K562 (cell line): ENCODE data around the gene PRPSAP1. TPM values are rescaled to one million over a fixed set of nuclear protein-coding genes. Genes with fewer than 3 reads are reported as not detected.

Source experiments
- BRD9 ChIP-seq: fragments of 450-650 bp; IDR thresholded peaks from 2 replicates; pipeline ENCODE4 v1.6.1; 2018; ENCODE audit warnings: low read depth; ENCODE audit not compliant: partially characterized antibody
- ELF4 ChIP-seq: fragments of 450-650 bp; formaldehyde crosslinking; IDR thresholded peaks from 2 replicates; pipeline ENCODE4 v1.4.0; 2022; ENCODE audit warnings: missing genetic modification characterization
- FOXJ3 ChIP-seq: sonication (generic); formaldehyde crosslinking; IDR thresholded peaks from 2 replicates; pipeline ENCODE4 v1.4.0; 2020; ENCODE audit warnings: mild to moderate bottlenecking, missing genetic modification reagents
- IFI16 ChIP-seq: fragments of 250-450 bp; sonication (Bioruptor Pico); IDR thresholded peaks from 2 replicates; pipeline ENCODE4 v2.1.2; 2022; ENCODE audit warnings: mild to moderate bottlenecking, inconsistent platforms
- IRF2 ChIP-seq: sonication (generic); formaldehyde crosslinking; IDR thresholded peaks from 2 replicates; pipeline ENCODE4 v1.8.1; 2022; ENCODE audit warnings: mild to moderate bottlenecking, missing genetic modification reagents
- MAFG ChIP-seq: fragments of 450-650 bp; conservative IDR thresholded peaks from 2 replicates; pipeline ENCODE4 v1.6.1; 2016; ENCODE audit warnings: missing genetic modification characterization, missing compliant biosample characterization
- MCM7 ChIP-seq, 2 experiments: fragments of 450-650 bp; IDR thresholded peaks; 2 replicates each; pipeline ENCODE4 v1.6.1; 2016 to 2018
- MEIS2 ChIP-seq: fragments of 450-650 bp; IDR thresholded peaks from 2 replicates; pipeline ENCODE4 v1.6.1; 2014; ENCODE audit warnings: mild to moderate bottlenecking; ENCODE audit not compliant: partially characterized antibody
- MYC ChIP-seq, 2 experiments: fragments of 250-450 bp in 1 of 2; sonication (Bioruptor Pico) in 1 of 2; IDR thresholded peaks; 2 replicates each; pipeline versions ENCODE4 v1.5.1 to v1.6.1; 2012 to 2021; ENCODE audit warnings: low read depth in 2 of 2, borderline replicate concordance in 1 of 2, improper control_type of control experiment in 1 of 2, low read length in 1 of 2, mild to moderate bottlenecking in 1 of 2, moderate library complexity in 1 of 2
- SOX6 ChIP-seq: fragments of 450-650 bp; IDR thresholded peaks from 2 replicates; pipeline ENCODE4 v1.6.1; 2014; ENCODE audit warnings: mild to moderate bottlenecking
- TCF3 ChIP-seq: sonication (generic); formaldehyde crosslinking; IDR thresholded peaks from 2 replicates; pipeline ENCODE4 v1.4.0; 2020; ENCODE audit warnings: mild to moderate bottlenecking, missing genetic modification reagents
- TEAD1 ChIP-seq, 2 experiments: fragments of 450-650 bp in 1 of 2; sonication (generic) in 1 of 2; formaldehyde crosslinking; IDR thresholded peaks; 2 replicates each; pipeline versions ENCODE4 v1.4.0 to v1.8.0; 2020 to 2022; ENCODE audit warnings: mild to moderate bottlenecking in 2 of 2, missing genetic modification reagents in 1 of 2
- U2AF2 ChIP-seq: fragments of 200-400 bp; formaldehyde crosslinking; optimal IDR thresholded peaks from 2 replicates; pipeline ENCODE3; 2017; ENCODE audit warnings: low read depth, mild to moderate bottlenecking, low read length
- ZNF140 ChIP-seq: fragments of 250-450 bp; sonication (Bioruptor Pico); IDR thresholded peaks from 2 replicates; pipeline ENCODE4 v1.8.0; 2021; ENCODE audit warnings: moderate library complexity, mild to moderate bottlenecking, inconsistent platforms
- ZNF280A ChIP-seq: fragments of 450-650 bp; IDR thresholded peaks from 2 replicates; pipeline ENCODE4 v1.6.1; 2018; ENCODE audit warnings: mild to moderate bottlenecking, low read depth; ENCODE audit not compliant: partially characterized antibody
- ZNF324 ChIP-seq: fragments of 250-450 bp; sonication (Bioruptor Pico); IDR thresholded peaks from 2 replicates; pipeline ENCODE4 v1.4.0; 2020; ENCODE audit warnings: mild to moderate bottlenecking
- ZNF668 ChIP-seq: fragments of 250-450 bp; sonication (Bioruptor Pico); IDR thresholded peaks from 2 replicates; pipeline ENCODE4 v1.8.0; 2022; ENCODE audit warnings: mild to moderate bottlenecking, inconsistent platforms
- polyA plus RNA-seq, 8 experiments: library from polyadenylated mRNA; depleted of rRNA in 4 of 8; stranded (reverse) in 5 of 8; unstranded in 3 of 8; fragments of >200 nt; fragmentation: Nextera tagmentation in 2 of 8; fragmentation: Illumina TruSeq in 1 of 8; extraction: Ambion mirVana in 2 of 8; extraction: Trizol in 1 of 8; gene quantifications; 2 replicates each; pipeline versions ENCODE4 v1.2.1 to v1.2.3, GENCODE V29; 2011 to 2014; ENCODE audit warnings: inconsistent platforms in 1 of 8, missing spikeins in 1 of 8
- total RNA-seq, 7 experiments: library from RNA; depleted of rRNA in 6 of 7; stranded (reverse); fragments of >200 nt in 6 of 7; fragmentation: Illumina TruSeq in 2 of 7; extraction: Trizol in 2 of 7; gene quantifications; 2 replicates each; pipeline versions ENCODE4 v1.2.1 to v1.2.3, GENCODE V29; 2011 to 2021; ENCODE audit warnings: low replicate concordance in 1 of 7
- TF ChIP-seq, protein P1 (sequence below): fragments of 200-800 bp; sonication (Bioruptor generic); IDR thresholded peaks from 2 replicates; pipeline ENCODE4 v1.6.1; 2017; ENCODE audit warnings: missing genetic modification characterization, missing compliant biosample characterization
- TF ChIP-seq, protein P2 (sequence below): fragments of 250-450 bp; sonication (Bioruptor Pico); IDR thresholded peaks from 2 replicates; pipeline ENCODE4 v1.8.0; 2021; ENCODE audit warnings: borderline replicate concordance, mild to moderate bottlenecking, moderate library complexity; ENCODE audit not compliant: poor library complexity, severe bottlenecking
- TF ChIP-seq, protein P3 (sequence below): sonication (generic); formaldehyde crosslinking; IDR thresholded peaks from 2 replicates; pipeline ENCODE4 v1.8.0; 2022; ENCODE audit warnings: mild to moderate bottlenecking, missing genetic modification reagents, borderline replicate concordance
- TF ChIP-seq, protein P4 (sequence below): sonication (generic); formaldehyde crosslinking; IDR thresholded peaks from 2 replicates; pipeline ENCODE4 v1.8.0; 2022; ENCODE audit warnings: mild to moderate bottlenecking, low read depth, missing genetic modification reagents

The PRPSAP1 gene
- total and polyA plus RNA-seq, 9 of the 15 experiments (the other 6 are each of a cell fraction or from before 2014, with no cell fraction given) = 21.9 to 77.1 (median 40.8) TPM

DNA sequence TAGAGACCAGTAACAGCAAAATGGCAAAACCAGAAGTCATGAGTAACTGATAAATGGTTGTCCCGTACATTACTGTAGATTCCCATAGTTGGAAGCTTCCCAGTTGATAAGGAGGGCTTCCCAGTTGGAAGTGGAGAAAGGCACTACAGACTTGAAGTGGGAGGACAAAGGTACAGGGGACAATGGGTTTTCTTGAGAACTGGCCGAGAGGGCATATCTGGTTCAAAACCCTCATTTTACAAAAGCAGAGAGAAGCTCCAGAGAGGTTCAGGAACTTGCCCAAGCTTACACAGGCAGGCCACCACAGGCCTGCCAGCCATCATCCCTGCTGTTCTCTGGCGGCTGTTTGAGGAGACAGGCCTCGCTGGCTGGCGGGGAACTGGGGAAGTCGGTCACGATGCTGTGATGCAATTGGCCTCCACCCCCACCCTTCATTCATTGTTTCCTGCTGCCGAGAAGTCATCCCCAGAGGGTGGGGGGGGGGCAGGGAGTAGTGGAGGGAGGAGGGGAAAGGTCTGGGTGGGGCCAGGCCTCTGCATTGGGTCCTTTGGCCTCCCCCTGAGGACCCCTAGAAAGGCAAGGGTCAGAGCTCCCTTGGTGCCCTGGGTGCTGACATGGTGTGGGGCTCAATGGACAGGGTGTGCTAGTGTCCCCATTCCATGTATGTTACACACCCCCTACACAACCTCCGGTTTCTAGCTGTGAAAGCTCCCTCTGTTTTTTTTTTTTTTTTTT is 85.5 kb downstream of the PRPSAP1 start (continued):
- peak; percentile 27 for TF ChIP-seq MEIS2
- no peak for TF ChIP-seq MAFG
- TF ChIP-seq FOXJ3 (CRISPR knock-in tag) = no peak
- no peak for TF ChIP-seq ZNF668
- no peak for TF ChIP-seq MCM7 (IDR thresholded peaks at IDR 0.05)
- no peak for TF ChIP-seq ZNF280A
- TF ChIP-seq ZNF324 (CRISPR knock-in tag) = no peak
- TF ChIP-seq TCF3 (CRISPR knock-in tag) = no peak
- TF ChIP-seq, protein P1, sequence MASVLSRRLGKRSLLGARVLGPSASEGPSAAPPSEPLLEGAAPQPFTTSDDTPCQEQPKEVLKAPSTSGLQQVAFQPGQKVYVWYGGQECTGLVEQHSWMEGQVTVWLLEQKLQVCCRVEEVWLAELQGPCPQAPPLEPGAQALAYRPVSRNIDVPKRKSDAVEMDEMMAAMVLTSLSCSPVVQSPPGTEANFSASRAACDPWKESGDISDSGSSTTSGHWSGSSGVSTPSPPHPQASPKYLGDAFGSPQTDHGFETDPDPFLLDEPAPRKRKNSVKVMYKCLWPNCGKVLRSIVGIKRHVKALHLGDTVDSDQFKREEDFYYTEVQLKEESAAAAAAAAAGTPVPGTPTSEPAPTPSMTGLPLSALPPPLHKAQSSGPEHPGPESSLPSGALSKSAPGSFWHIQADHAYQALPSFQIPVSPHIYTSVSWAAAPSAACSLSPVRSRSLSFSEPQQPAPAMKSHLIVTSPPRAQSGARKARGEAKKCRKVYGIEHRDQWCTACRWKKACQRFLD (CRISPR knock-in tag) = peak; percentile 74; the same call in 1 of the 2 replicates
- TF ChIP-seq U2AF2 = no peak
- TF ChIP-seq, protein P2, sequence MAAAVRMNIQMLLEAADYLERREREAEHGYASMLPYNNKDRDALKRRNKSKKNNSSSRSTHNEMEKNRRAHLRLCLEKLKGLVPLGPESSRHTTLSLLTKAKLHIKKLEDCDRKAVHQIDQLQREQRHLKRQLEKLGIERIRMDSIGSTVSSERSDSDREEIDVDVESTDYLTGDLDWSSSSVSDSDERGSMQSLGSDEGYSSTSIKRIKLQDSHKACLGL (CRISPR knock-in tag) = no peak
- TF ChIP-seq, protein P3, sequence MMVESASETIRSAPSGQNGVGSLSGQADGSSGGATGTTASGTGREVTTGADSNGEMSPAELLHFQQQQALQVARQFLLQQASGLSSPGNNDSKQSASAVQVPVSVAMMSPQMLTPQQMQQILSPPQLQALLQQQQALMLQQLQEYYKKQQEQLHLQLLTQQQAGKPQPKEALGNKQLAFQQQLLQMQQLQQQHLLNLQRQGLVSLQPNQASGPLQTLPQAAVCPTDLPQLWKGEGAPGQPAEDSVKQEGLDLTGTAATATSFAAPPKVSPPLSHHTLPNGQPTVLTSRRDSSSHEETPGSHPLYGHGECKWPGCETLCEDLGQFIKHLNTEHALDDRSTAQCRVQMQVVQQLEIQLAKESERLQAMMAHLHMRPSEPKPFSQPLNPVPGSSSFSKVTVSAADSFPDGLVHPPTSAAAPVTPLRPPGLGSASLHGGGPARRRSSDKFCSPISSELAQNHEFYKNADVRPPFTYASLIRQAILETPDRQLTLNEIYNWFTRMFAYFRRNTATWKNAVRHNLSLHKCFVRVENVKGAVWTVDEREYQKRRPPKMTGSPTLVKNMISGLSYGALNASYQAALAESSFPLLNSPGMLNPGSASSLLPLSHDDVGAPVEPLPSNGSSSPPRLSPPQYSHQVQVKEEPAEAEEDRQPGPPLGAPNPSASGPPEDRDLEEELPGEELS = no peak
- TF ChIP-seq ELF4 (CRISPR knock-in tag) = no peak
- no peak for TF ChIP-seq IRF2 (CRISPR knock-in tag)
- TF ChIP-seq MYC (IDR thresholded peaks at IDR 0.05; ENCODE audit: low read depth, low read length) = peak; percentile 94
- peak; percentile 44; the same call in 1 of the 2 replicates for TF ChIP-seq MYC (CRISPR knock-in tag; IDR thresholded peaks at IDR 0.05; ENCODE audit: borderline replicate concordance, low read depth)
- no peak for TF ChIP-seq ZNF140 (CRISPR knock-in tag)
- TF ChIP-seq IFI16 (CRISPR knock-in tag) = no peak
- TF ChIP-seq, protein P4, sequence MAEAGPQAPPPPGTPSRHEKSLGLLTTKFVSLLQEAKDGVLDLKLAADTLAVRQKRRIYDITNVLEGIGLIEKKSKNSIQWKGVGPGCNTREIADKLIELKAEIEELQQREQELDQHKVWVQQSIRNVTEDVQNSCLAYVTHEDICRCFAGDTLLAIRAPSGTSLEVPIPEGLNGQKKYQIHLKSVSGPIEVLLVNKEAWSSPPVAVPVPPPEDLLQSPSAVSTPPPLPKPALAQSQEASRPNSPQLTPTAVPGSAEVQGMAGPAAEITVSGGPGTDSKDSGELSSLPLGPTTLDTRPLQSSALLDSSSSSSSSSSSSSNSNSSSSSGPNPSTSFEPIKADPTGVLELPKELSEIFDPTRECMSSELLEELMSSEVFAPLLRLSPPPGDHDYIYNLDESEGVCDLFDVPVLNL (CRISPR knock-in tag) = no peak
- no peak for TF ChIP-seq TEAD1 (CRISPR knock-in tag; IDR thresholded peaks at IDR 0.05)
- TF ChIP-seq BRD9 = no peak
- TF ChIP-seq SOX6 = peak; percentile 79
